OCI-LY1 (cell line): ENCODE results near the gene PIK3R5.

Experiments used
- H2AFZ ChIP-seq: fragments of 200-600 bp; sonication (generic), shearing (Covaris generic); 2 replicates; pipeline ENCODE4 v1.6.0; 2014; ENCODE audit warnings: antibody characterized with exemption, mild to moderate bottlenecking, low read length
- H3F3A ChIP-seq: fragments of 200-600 bp; sonication (generic), shearing (Covaris generic); 2 replicates; pipeline ENCODE4 v1.6.0; 2014; ENCODE audit warnings: mild to moderate bottlenecking, antibody characterized with exemption, low read length, moderate library complexity; ENCODE audit not compliant: insufficient read depth
- H3K27ac ChIP-seq: fragments of 200-600 bp; sonication (generic); 2 replicates; pipeline ENCODE4 v1.5.1; 2014; ENCODE audit warnings: low read length, mixed run types, mild to moderate bottlenecking, low read depth; ENCODE audit not compliant: poor library complexity, severe bottlenecking
- H3K27me3 ChIP-seq: fragments of 200-600 bp; sonication (generic); 2 replicates; pipeline ENCODE4 v1.6.0; 2014; ENCODE audit warnings: antibody characterized with exemption, mild to moderate bottlenecking, low read length, moderate library complexity; ENCODE audit not compliant: insufficient read depth
- H3K36me3 ChIP-seq: fragments of 200-600 bp; sonication (generic); 2 replicates; pipeline ENCODE4 v1.6.1; 2014; ENCODE audit warnings: mild to moderate bottlenecking, antibody characterized with exemption, low read length, moderate library complexity, mixed read lengths; ENCODE audit not compliant: insufficient read depth
- H3K4me1 ChIP-seq: fragments of 200-600 bp; sonication (generic); 2 replicates; pipeline ENCODE4 v1.5.1; 2014; ENCODE audit warnings: mild to moderate bottlenecking, low read length, moderate library complexity; ENCODE audit not compliant: insufficient read depth, severe bottlenecking
- H3K4me2 ChIP-seq: fragments of 200-600 bp; sonication (generic), shearing (Covaris generic); 2 replicates; pipeline ENCODE4 v1.6.1; 2014; ENCODE audit warnings: low read length
- H3K4me3 ChIP-seq: fragments of 200-600 bp; sonication (generic); 2 replicates; pipeline ENCODE4 v1.5.1; 2014; ENCODE audit warnings: low read length, low read depth, mild to moderate bottlenecking, mixed read lengths; ENCODE audit not compliant: poor library complexity, severe bottlenecking
- H3K79me2 ChIP-seq: fragments of 200-600 bp; shearing (Covaris generic); 2 replicates; pipeline ENCODE4 v1.6.1; 2016; ENCODE audit warnings: mixed run types, low read length, mixed read lengths; ENCODE audit not compliant: insufficient read depth
- H3K9ac ChIP-seq: fragments of 200-600 bp; sonication (generic), shearing (Covaris generic); 2 replicates; pipeline ENCODE4 v1.6.1; 2014; ENCODE audit warnings: mild to moderate bottlenecking, low read length, mixed read lengths
- H3K9me2 ChIP-seq: fragments of 200-600 bp; sonication (generic), shearing (Covaris generic); 2 replicates; pipeline ENCODE4 v1.6.1; 2014; ENCODE audit warnings: low read depth, mild to moderate bottlenecking, low read length, mixed read lengths
- H3K9me3 ChIP-seq: fragments of 200-600 bp; shearing (Covaris generic); 2 replicates; pipeline ENCODE4 v1.6.1; 2014; ENCODE audit warnings: low read length, mixed read lengths
- H4K20me1 ChIP-seq: fragments of 200-600 bp; sonication (generic), shearing (Covaris generic); 2 replicates; pipeline ENCODE4 v1.6.0; 2016; ENCODE audit warnings: mild to moderate bottlenecking, low read length; ENCODE audit not compliant: insufficient read depth
- CTCF ChIP-seq: fragments of 200-600 bp; sonication (generic), shearing (Covaris generic); IDR thresholded peaks from 2 replicates; pipeline ENCODE4 v1.5.1; 2017; ENCODE audit warnings: mild to moderate bottlenecking, antibody characterized with exemption, low read length, moderate library complexity, mixed read lengths
- EZH2 ChIP-seq: fragments of 200-600 bp; sonication (generic), shearing (Covaris generic); IDR thresholded peaks from 2 replicates; pipeline ENCODE4 v1.8.0; 2017; ENCODE audit warnings: borderline replicate concordance, mixed run types, mild to moderate bottlenecking, antibody characterized with exemption, low read length, moderate library complexity, mixed read lengths

PIK3R5 gene

DNA sequence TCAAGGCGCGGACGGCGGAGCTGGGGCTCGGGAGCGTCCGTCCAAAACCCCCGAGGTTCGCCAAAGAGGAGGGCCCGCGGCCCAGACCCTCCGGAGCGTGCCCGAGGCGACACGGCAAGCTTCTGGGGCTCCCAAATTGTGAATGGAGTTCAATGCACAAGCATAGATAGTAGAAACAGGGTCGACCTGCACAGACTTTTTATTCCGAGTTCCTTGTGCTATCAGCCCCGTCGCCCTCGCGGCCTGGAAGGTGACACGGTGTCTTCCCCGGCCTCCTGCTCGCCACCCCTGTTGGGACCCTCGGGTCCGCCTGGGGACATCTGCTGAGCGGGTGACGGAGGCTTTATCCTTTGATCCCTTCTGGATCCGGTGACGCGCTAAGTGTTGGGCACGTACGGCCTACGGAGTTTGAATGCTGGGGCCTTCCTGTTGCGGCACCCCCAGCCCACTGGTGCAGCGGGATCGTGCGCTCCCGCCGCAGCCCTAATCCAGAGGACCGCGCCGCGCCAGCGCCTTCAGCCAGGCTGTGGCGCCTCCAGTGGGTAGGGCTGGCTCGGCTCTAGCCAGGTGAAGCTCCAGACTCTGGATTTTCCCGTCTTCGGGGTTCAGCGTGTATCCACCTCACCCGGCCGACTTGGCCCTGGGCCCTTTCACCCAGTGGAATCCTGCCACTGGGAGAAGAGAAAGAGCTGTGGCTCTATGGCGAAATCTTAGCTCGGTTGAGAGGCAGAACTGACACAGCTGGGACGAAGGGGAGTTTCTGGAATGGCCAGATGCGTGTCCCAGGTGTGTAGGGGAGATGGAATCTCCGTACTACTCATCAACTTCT is 38.8 kb upstream of the PIK3R5 start:
- Histone ChIP-seq H3F3A (no peaks in the 10 kb centered on the region), H3K27ac (no peak overlapping the region), H3K9me2 (no peaks in the 10 kb centered on the region), H3K36me3 (no peaks in the 10 kb centered on the region), H3K4me1 (no peaks in the 10 kb centered on the region), H4K20me1 (no peaks in the 10 kb centered on the region), H3K9me3 (no peaks in the 10 kb centered on the region), H3K9ac (no peak overlapping the region), H3K4me3 (no peak overlapping the region), H3K79me2 (no peaks in the 10 kb centered on the region), H3K4me2 (no peak overlapping the region), H2AFZ (no peak overlapping the region), H3K27me3 (no peaks in the 10 kb centered on the region)
- TF ChIP-seq CTCF: no peak
- TF ChIP-seq EZH2: no peak

DNA sequence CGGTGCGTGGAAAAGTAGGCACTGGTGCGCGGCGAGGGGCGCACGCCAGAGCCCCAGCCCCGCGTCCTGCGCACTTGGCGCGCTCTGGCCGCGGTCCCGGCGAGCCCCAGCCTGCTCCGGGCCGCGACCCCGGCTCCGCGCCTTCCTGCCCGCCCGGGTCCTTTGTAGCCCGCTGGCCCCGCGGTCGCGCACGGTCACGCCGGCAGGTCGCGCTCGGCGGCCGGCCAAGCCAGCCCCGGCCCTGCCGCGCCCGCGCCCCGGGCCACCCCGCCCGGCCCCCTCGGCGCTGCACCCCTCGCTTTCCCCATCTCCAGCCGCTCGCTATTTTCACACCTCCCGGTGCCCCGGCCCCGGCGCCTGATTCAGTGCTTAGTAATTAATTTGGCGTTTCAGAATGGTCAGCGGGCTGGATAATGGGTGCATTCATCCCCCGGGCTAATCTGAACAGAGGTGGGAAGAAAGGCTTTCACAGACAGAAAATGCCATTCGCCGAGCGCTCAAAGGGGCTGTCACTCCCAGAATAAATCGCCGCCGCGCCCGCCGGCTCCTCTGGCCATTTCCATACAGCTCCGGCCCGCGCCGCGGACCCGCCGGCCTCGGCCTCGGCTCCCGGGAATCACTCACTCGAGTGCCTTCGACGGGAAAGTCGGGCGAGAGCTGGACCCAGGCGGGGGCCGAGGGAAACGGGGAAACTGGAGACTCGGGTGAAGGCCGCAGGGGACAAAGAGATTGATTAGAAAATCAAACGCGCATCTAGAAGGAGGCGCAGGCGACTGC is 38.0 kb upstream of the PIK3R5 start:
- H3K27me3 ChIP-seq: no peaks in the 10 kb centered on the region
- no peaks in the 10 kb centered on the region for H3F3A ChIP-seq
- H3K4me3 ChIP-seq: no peak overlapping the region
- H3K9me3 ChIP-seq: no peaks in the 10 kb centered on the region
- H3K79me2 ChIP-seq: no peaks in the 10 kb centered on the region
- H3K4me2 ChIP-seq: no peak overlapping the region
- no peaks in the 10 kb centered on the region for H4K20me1 ChIP-seq
- no peaks in the 10 kb centered on the region for H3K9me2 ChIP-seq
- no peaks in the 10 kb centered on the region for H3K36me3 ChIP-seq
- no peak overlapping the region for H2AFZ ChIP-seq
- TF ChIP-seq EZH2: no peak
- no peak for TF ChIP-seq CTCF
- no peak overlapping the region for H3K27ac ChIP-seq
- no peak overlapping the region for H3K9ac ChIP-seq
- no peaks in the 10 kb centered on the region for H3K4me1 ChIP-seq

GRCh38 chr17:9002606-9003354 is 37.3 kb upstream of the PIK3R5 start:
- TF ChIP-seq CTCF: no peak
- H4K20me1 ChIP-seq: no peaks in the 10 kb centered on the region
- H3K36me3 ChIP-seq: no peaks in the 10 kb centered on the region
- no peaks in the 10 kb centered on the region for H3K27me3 ChIP-seq
- no peak overlapping the region for H3K9ac ChIP-seq
- H3K4me1 ChIP-seq: no peaks in the 10 kb centered on the region
- H2AFZ ChIP-seq: no peak overlapping the region
- no peaks in the 10 kb centered on the region for H3F3A ChIP-seq
- H3K79me2 ChIP-seq: no peaks in the 10 kb centered on the region
- no peaks in the 10 kb centered on the region for H3K9me3 ChIP-seq
- no peak overlapping the region for H3K27ac ChIP-seq
- H3K4me2 ChIP-seq: no peak overlapping the region
- H3K4me3 ChIP-seq: no peak overlapping the region
- H3K9me2 ChIP-seq: no peaks in the 10 kb centered on the region
